ENCODE results near the gene CLK3. TPM values are rescaled to one million over a fixed set of nuclear protein-coding genes. Genes with fewer than 3 reads are reported as not detected.

The CLK3 gene
- polyA plus RNA-seq, 1 experiment, result 58.3 TPM

GRCh38 chr15:74578496-74578994 is 37.1 kb upstream of the CLK3 start:
- no peak for TF ChIP-seq CTCF (IDR thresholded peaks at IDR 0.05; ENCODE audit: insufficient read depth, low read depth, low read length)

GRCh38 chr15:74579001-74579400 is 36.6 kb upstream of the CLK3 start:
- no peaks in the 10 kb centered on the region for H3K27me3 ChIP-seq (ENCODE audit: control insufficient read depth, insufficient read depth, low read length)
- no peak for DNase-seq (ENCODE audit: low read depth)
- no peak for TF ChIP-seq CTCF (IDR thresholded peaks at IDR 0.05; ENCODE audit: insufficient read depth, low read depth, low read length)
- H3K36me3 ChIP-seq (ENCODE audit: control insufficient read depth, insufficient read depth, low read length), result peaks cover 6% of the 10 kb centered on the region; the same call in 1 of the 2 replicates
- CTCF ChIA-PET, result no interaction called here
- POLR2A ChIA-PET, result interaction anchor here (0.8 kb wide), 1 partner anchor 10 kb away, joined by 5 read pairs; no protein-coding TSS in a partner anchor
- H3K4me3 ChIP-seq (ENCODE audit: low read depth, low read length), result no peak overlapping the region

More at GRCh38 chr15:74578496-74578994, 37.1 kb upstream of the CLK3 start:
- no peaks in the 10 kb centered on the region for H3K27me3 ChIP-seq (ENCODE audit: control insufficient read depth, insufficient read depth, low read length)
- ChIA-PET POLR2A (no interaction called here), CTCF (no interaction called here)
- no peak overlapping the region for H3K4me3 ChIP-seq (ENCODE audit: low read depth, low read length)
- DNase-seq (ENCODE audit: low read depth), result no peak
- peaks cover 6% of the 10 kb centered on the region; the same call in 1 of the 2 replicates for H3K36me3 ChIP-seq (ENCODE audit: control insufficient read depth, insufficient read depth, low read length)

- Histone ChIP-seq H3K36me3 (ENCODE audit: control insufficient read depth, insufficient read depth, low read length) (peaks cover 6% of the 10 kb centered on the region; the same call in 1 of the 2 replicates), H3K4me3 (ENCODE audit: low read depth, low read length) (no peak overlapping the region), H3K27me3 (ENCODE audit: control insufficient read depth, insufficient read depth, low read length) (no peaks in the 10 kb centered on the region)
- no peak for TF ChIP-seq CTCF (IDR thresholded peaks at IDR 0.05; ENCODE audit: insufficient read depth, low read depth, low read length)
- ChIA-PET POLR2A (no interaction called here), CTCF (interaction anchor here (0.6 kb wide), 1 partner anchor 52 kb away, joined by 3 read pairs; no protein-coding TSS in a partner anchor)
- no peak for DNase-seq (ENCODE audit: low read depth)
These were observed 34.9 kb upstream of the CLK3 start for GRCh38 chr15:74580538-74581350.

GRCh38 chr15:74584204-74584603 is 31.4 kb upstream of the CLK3 start:
- H3K27me3 ChIP-seq (ENCODE audit: control insufficient read depth, insufficient read depth, low read length), result no peaks in the 10 kb centered on the region
- ChIA-PET CTCF (no interaction called here), POLR2A (no interaction called here)
- TF ChIP-seq CTCF (IDR thresholded peaks at IDR 0.05; ENCODE audit: insufficient read depth, low read depth, low read length), result no peak
- no peak overlapping the region for H3K4me3 ChIP-seq (ENCODE audit: low read depth, low read length)
- peaks cover 2% of the 10 kb centered on the region; the same call in 1 of the 2 replicates for H3K36me3 ChIP-seq (ENCODE audit: control insufficient read depth, insufficient read depth, low read length)
- no peak for DNase-seq (ENCODE audit: low read depth)

GRCh38 chr15:74584779-74585178 is 30.9 kb upstream of the CLK3 start:
- no peak for DNase-seq (ENCODE audit: low read depth)
- Histone ChIP-seq H3K27me3 (ENCODE audit: control insufficient read depth, insufficient read depth, low read length) (no peaks in the 10 kb centered on the region), H3K36me3 (ENCODE audit: control insufficient read depth, insufficient read depth, low read length) (peaks cover 2% of the 10 kb centered on the region; the same call in 1 of the 2 replicates), H3K4me3 (ENCODE audit: low read depth, low read length) (no peak overlapping the region)
- POLR2A ChIA-PET, result no interaction called here
- no peak for TF ChIP-seq CTCF (IDR thresholded peaks at IDR 0.05; ENCODE audit: insufficient read depth, low read depth, low read length)
- CTCF ChIA-PET, result no interaction called here

Data from BJ (cell line).